DMS53 treated with DMSO at 0.1 percent for 48 hours (cell line): ENCODE data around the gene ATP13A1.

Experiments used
- DNase-seq: peaks from one replicate; lab custom pipeline; 2025; ENCODE audit not compliant: unreplicated experiment; lab: John Stamatoyannopoulos, UW

Gene ATP13A1

GRCh38 chr19:19645233-19645870 is 18.1 kb downstream of the ATP13A1 start:
- DNase-seq: no peak

GRCh38 chr19:19644054-19644388 is 19.5 kb downstream of the ATP13A1 start:
- no peak for DNase-seq

GRCh38 chr19:19643158-19644053 is 20.1 kb downstream of the ATP13A1 start, which contains the start of gene GMIP:
Gene GMIP (minus strand): TSS chr19:19643657. CDS start chr19:19643529, 128 bp downstream.
- DNase-seq: peak; percentile 15

GRCh38 chr19:19642506-19643157 is 20.8 kb downstream of the ATP13A1 start:
- no peak for DNase-seq

- no peak for DNase-seq
Observed at GRCh38 chr19:19637523-19638251, 25.8 kb downstream of the ATP13A1 start.

- no peak for DNase-seq
Observed at GRCh38 chr19:19637186-19637522, 26.3 kb downstream of the ATP13A1 start.

- DNase-seq: no peak
Observed at GRCh38 chr19:19636573-19637185, 26.8 kb downstream of the ATP13A1 start.

- no peak for DNase-seq
Observed at GRCh38 chr19:19635313-19635702, 28.2 kb downstream of the ATP13A1 start.

GRCh38 chr19:19634516-19635312 is 28.8 kb downstream of the ATP13A1 start:
- DNase-seq: no peak

- DNase-seq: no peak
Observed at GRCh38 chr19:19633711-19634515, 29.6 kb downstream of the ATP13A1 start.

GRCh38 chr19:19632661-19633060 is 30.8 kb downstream of the ATP13A1 start:
- DNase-seq: no peak

- no peak for DNase-seq
Observed at GRCh38 chr19:19631346-19631745, 32.1 kb downstream of the ATP13A1 start.

- no peak for DNase-seq
Observed at GRCh38 chr19:19630426-19630825, 33.0 kb downstream of the ATP13A1 start.

- no peak for DNase-seq
Observed at GRCh38 chr19:19630062-19630414, 33.4 kb downstream of the ATP13A1 start.

GRCh38 chr19:19628501-19629134 is 34.9 kb downstream of the ATP13A1 start:
- peak; percentile 28 for DNase-seq

GRCh38 chr19:19627621-19628500 is 35.6 kb downstream of the ATP13A1 start, which contains the start of gene LPAR2:
Gene LPAR2 (minus strand): TSS chr19:19628220. CDS start chr19:19627275, 945 bp downstream.
- DNase-seq: peak; percentile 22

- DNase-seq: no peak
Observed at GRCh38 chr19:19626516-19627472, 36.7 kb downstream of the ATP13A1 start.
